C1 segment of cervical spinal cord (tissue), 14 donors: ENCODE data around the gene SLC13A2.

ENCODE experiments used
- DNase-seq, 14 donors: peaks; one replicate each; lab custom pipeline; 2025; lab: John Stamatoyannopoulos, UW

Gene SLC13A2

GRCh38 chr17:28492352-28493310, 19.2 kb downstream of the SLC13A2 start:
- no peak for DNase-seq

GRCh38 chr17:28493460-28493859, 20.0 kb downstream of the SLC13A2 start:
- DNase-seq: no peak

GRCh38 chr17:28494445-28495188, 21.2 kb downstream of the SLC13A2 start:
- DNase-seq: peak in 13 of 14 donors; percentile 3 to 69 (median 22)

GRCh38 chr17:28495635-28496034, 22.2 kb downstream of the SLC13A2 start:
- no peak for DNase-seq

- no peak for DNase-seq
Observed at GRCh38 chr17:28497931-28498330, 24.5 kb downstream of the SLC13A2 start.

- DNase-seq: no peak
Observed at GRCh38 chr17:28498652-28499363, 25.4 kb downstream of the SLC13A2 start.

GRCh38 chr17:28499364-28499664, 25.9 kb downstream of the SLC13A2 start:
- DNase-seq: no peak

- no peak for DNase-seq
Observed at GRCh38 chr17:28499684-28500357, 26.4 kb downstream of the SLC13A2 start.

GRCh38 chr17:28500712-28501379, 27.4 kb downstream of the SLC13A2 start:
- DNase-seq: no peak

- DNase-seq: no peak
Observed at GRCh38 chr17:28501421-28502284, 28.2 kb downstream of the SLC13A2 start.

- DNase-seq: no peak
Observed at GRCh38 chr17:28503420-28503819, 30.0 kb downstream of the SLC13A2 start.

GRCh38 chr17:28505986-28506665, 32.7 kb downstream of the SLC13A2 start, which contains the start of gene FOXN1:
Gene FOXN1 (plus strand): TSS chr17:28506348. CDS start chr17:28523970, 17,622 bp downstream.
- DNase-seq: no peak

GRCh38 chr17:28506763-28507487, 33.5 kb downstream of the SLC13A2 start:
- no peak for DNase-seq

- no peak for DNase-seq
Observed at GRCh38 chr17:28507567-28508203, 34.2 kb downstream of the SLC13A2 start.

GRCh38 chr17:28508211-28508724, 34.8 kb downstream of the SLC13A2 start:
- no peak for DNase-seq

GRCh38 chr17:28509789-28510188, 36.3 kb downstream of the SLC13A2 start:
- DNase-seq: no peak

GRCh38 chr17:28511858-28512461, 38.5 kb downstream of the SLC13A2 start:
- no peak for DNase-seq
